Measurements from ENCODE around the gene CGB1. TPM values are rescaled to one million over a fixed set of nuclear protein-coding genes. Genes with fewer than 3 reads are reported as not detected.

Gene CGB1
- total and polyA plus RNA-seq, 10 of the 15 experiments (the other 5 are each of a cell fraction or from before 2014, with no cell fraction given): not detected

- TF ChIP-seq MYC (IDR thresholded peaks at IDR 0.05; ENCODE audit: insufficient read depth, insufficient read length, insufficient replicate concordance, low read length, severe bottlenecking): peak; percentile 94
- TF ChIP-seq PBX3 (IDR thresholded peaks at IDR 0.05; ENCODE audit: insufficient replicate concordance, low read depth, low read length): peak; percentile 78
- no peak for TF ChIP-seq SUPT20H (IDR thresholded peaks at IDR 0.05; ENCODE audit: borderline replicate concordance, control insufficient read depth, low read depth, low read length)
- peak; percentile 71; the same call in 1 of the 2 replicates for TF ChIP-seq SIN3A (IDR thresholded peaks at IDR 0.05; ENCODE audit: low read depth, low read length)
- no peak for TF ChIP-seq NFYA (IDR thresholded peaks at IDR 0.05; ENCODE audit: borderline replicate concordance, low read depth, low read length)
- no peak for TF ChIP-seq TCF7 (IDR thresholded peaks at IDR 0.05; ENCODE audit: borderline replicate concordance)
- peak; percentile 22 for TF ChIP-seq TARDBP (IDR thresholded peaks at IDR 0.05; ENCODE audit: borderline replicate concordance)
- TF ChIP-seq ZBTB33 (IDR thresholded peaks at IDR 0.05): no peak; the same call in 1 of the 2 replicates
- TF ChIP-seq POU2F2 (IDR thresholded peaks at IDR 0.05; ENCODE audit: borderline replicate concordance, low read depth, low read length): peak; percentile 84; the same call in 2 of the 3 replicates
- TF ChIP-seq SMAD5 (IDR thresholded peaks at IDR 0.05; ENCODE audit: low read depth): peak; percentile 95
- TF ChIP-seq BRCA1 (IDR thresholded peaks at IDR 0.05; ENCODE audit: low read depth, low read length): peak; percentile 74
- TF ChIP-seq RFX5 (IDR thresholded peaks at IDR 0.05; ENCODE audit: low read depth, low read length): no peak; the same call in 1 of the 2 replicates
- TF ChIP-seq NR2C1 (IDR thresholded peaks at IDR 0.05): peak; percentile 36
- TF ChIP-seq KLF5 (IDR thresholded peaks at IDR 0.05; ENCODE audit: partially characterized antibody): peak; percentile 92
- TF ChIP-seq BACH1 (IDR thresholded peaks at IDR 0.05; ENCODE audit: borderline replicate concordance): peak; percentile 84
- peak; percentile 65 for TF ChIP-seq MLLT1 (IDR thresholded peaks at IDR 0.05)
- TF ChIP-seq CREB1 (IDR thresholded peaks at IDR 0.05; ENCODE audit: low read depth): peak; percentile 72
- TF ChIP-seq ATF2 (IDR thresholded peaks at IDR 0.05; ENCODE audit: low read length): no peak
- TF ChIP-seq HSF1 (IDR thresholded peaks at IDR 0.05; ENCODE audit: low read depth, low read length): no peak
- peak; percentile 91; the same call in 1 of the 2 replicates for TF ChIP-seq PML (IDR thresholded peaks at IDR 0.05; ENCODE audit: low read length)
- TF ChIP-seq ESRRA (IDR thresholded peaks at IDR 0.05; ENCODE audit: low read length): peak; percentile 79; the same call in 1 of the 2 replicates
- TF ChIP-seq KAT2A (conservative IDR thresholded peaks at IDR 0.05; ENCODE audit: control insufficient read depth, low read depth, low read length): no peak
Observed at GRCh38 chr19:49085020-49085867, 48.5 kb upstream of the CGB1 start, which contains the start of gene SNRNP70 (continued).
